Fibroblast of mammary gland (primary cell): ENCODE results near the gene PICK1.
A peak's percentile ranks its signal among the peaks of the same experiment; 100 is the strongest.
"Not testable (repeated sequence)": the region's sequence is repeated elsewhere in the genome, so short reads cannot be mapped to it uniquely, and the experiment has no call there.

Experiments
- DNase-seq: peaks from one replicate; pipeline ENCODE4 v3.0.0-alpha.2; 2010; ENCODE audit warnings: low read depth
- H3K4me3 ChIP-seq: 2 replicates; pipeline ENCODE4 v1.5.1; 2011; ENCODE audit warnings: low read depth, mild to moderate bottlenecking, low read length, moderate library complexity; ENCODE audit not compliant: control insufficient read depth
- TF ChIP-seq, protein P1 (sequence below): conservative IDR thresholded peaks from 2 replicates; pipeline ENCODE4 v1.5.1; 2011; ENCODE audit warnings: low read depth, low read length, inconsistent platforms; ENCODE audit not compliant: control insufficient read depth, insufficient read depth

PICK1 gene

DNA sequence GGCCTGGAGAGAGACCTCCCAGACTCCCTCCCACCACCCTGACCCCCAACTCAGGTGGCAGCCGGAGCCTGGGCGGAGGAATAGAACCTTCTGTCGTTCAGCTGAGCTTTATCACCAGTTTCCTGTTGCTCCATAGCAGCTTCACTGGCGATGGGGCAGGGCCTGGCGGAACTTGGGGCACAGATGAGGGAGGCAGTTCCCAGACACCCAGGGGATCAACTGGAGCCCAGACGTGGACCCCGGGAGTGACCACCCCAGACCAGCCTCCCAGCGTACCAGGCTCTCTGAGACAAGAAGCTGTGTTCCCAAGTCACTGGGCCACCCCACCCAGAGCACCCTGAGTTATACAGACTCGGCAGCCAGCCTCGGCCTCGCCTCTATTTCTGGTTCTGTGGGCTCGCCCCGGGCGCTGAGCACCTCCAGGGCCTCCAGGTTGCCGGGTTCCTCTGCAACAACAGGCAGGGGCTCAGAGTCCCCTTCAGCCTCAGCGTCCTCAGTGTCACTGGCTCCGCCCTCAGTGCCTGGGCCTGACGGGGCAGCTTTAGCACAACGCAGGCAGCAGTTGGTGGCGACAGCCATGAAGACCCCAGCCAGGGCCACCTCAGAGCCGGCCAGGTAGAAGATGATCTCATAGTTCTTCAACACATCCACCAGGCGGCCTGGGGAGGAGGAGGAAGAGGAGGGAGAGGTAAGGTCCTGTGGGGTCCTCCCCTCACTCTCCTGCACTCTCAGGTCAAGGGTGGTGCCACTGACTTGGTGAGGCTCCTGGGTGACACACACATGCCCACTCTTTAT is 21.0 kb downstream of the PICK1 start:
- TF ChIP-seq, protein P1, sequence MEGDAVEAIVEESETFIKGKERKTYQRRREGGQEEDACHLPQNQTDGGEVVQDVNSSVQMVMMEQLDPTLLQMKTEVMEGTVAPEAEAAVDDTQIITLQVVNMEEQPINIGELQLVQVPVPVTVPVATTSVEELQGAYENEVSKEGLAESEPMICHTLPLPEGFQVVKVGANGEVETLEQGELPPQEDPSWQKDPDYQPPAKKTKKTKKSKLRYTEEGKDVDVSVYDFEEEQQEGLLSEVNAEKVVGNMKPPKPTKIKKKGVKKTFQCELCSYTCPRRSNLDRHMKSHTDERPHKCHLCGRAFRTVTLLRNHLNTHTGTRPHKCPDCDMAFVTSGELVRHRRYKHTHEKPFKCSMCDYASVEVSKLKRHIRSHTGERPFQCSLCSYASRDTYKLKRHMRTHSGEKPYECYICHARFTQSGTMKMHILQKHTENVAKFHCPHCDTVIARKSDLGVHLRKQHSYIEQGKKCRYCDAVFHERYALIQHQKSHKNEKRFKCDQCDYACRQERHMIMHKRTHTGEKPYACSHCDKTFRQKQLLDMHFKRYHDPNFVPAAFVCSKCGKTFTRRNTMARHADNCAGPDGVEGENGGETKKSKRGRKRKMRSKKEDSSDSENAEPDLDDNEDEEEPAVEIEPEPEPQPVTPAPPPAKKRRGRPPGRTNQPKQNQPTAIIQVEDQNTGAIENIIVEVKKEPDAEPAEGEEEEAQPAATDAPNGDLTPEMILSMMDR: no peak
- H3K4me3 ChIP-seq: no peak overlapping the region
- DNase-seq: no peak

DNA sequence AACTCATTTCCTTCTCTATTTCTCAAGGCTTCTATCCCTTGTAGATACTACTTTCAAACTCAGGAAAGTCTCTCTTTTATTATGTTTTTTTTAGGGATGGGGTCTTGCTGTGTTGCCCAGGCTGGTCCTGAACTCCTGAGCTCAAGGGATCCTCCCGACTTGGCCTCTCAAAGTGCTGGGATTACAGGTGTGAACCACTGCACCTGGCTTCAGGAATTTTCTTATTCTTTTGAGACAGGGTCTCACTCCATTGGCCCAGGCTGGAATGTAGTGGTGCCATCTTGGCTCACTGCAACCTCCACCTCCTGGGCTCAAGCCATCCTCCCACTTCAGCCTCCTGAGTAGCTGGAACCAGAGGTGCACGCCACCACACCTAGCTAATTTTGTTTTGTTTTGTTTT is 22.0 kb downstream of the PICK1 start:
- H3K4me3 ChIP-seq, DNase-seq: not testable (repeated sequence)

DNA sequence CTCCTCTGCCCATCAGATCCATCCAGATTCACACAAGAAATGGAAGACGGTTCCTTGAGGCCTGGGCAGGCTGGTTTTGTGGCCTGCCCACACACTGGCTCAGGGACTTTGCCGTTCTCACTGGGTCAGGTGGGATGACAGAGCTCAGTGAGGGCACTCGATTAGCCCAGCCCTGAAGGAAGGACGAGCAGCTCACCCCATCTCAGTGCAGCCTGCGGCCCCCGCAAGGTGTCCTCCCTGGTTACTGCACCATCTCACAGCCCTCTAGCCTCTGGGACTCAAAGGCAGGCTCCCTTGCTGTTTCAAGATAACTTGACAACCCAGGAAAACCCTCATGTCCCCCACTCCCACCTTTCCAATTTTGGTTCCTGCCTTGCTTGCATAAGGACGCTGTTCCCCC is 22.6 kb downstream of the PICK1 start:
- no peak overlapping the region for H3K4me3 ChIP-seq
- DNase-seq: no peak
- TF ChIP-seq, protein P1: no peak

DNA sequence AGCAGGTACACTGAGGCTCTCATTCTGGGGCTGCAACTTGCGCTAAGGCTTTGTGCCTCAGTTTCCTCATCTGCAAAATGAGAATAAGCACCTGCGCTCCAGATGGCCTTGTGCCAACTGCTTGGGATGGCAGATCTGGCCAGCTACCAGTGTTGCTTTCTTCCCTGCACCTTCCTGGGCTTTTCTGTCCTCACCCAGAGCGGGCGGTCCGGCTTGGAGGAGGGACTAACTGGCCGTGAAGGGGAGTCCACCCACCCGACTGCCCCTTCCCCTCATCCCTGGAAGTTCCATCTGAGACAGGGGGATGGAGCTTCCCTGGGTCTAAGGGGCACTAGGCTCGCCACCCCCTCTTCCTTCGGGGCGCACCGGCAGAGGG is 23.3 kb downstream of the PICK1 start:
- no peak overlapping the region for H3K4me3 ChIP-seq
- no peak for DNase-seq

DNA sequence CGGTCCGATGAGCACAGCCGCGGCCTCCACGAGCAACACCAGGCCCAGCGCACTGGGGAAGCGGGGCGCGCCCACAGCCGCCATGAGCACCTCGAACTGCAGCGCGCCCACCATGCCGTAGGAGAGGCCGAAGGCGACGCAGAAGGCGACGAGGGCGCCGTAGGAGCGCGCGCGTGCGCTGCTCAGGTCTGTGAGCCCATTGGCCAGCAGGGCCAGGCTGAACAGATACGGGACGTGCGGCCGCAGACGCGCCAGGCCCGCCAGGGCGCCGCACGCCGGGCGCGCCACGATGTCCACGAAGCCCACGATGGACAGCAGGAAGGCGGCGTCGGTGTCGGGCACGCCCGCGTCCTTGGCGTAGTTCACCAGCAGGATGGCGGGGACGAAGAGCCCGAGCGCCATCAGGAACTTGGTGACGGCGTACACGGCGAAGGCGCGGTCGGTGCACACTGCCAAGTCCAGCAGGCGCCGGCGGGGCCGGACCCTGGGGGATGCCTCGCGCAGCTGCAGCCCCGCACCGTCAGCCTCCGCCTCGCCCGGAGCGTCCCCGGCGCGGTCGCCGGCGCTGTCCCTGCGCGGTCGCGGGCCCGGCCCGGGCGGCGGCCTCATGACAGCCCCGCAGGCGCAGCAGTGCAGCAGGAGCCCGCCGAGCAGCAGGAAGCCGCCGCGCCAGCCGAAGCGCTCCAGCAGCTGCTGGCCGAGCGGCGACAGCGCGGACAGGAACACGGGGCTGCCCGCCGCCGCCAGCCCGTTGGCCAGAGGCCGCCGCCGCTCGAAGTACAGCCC is 23.8 kb downstream of the PICK1 start:
- no peak overlapping the region for H3K4me3 ChIP-seq
- TF ChIP-seq, protein P1: no peak
- peak; percentile 18 for DNase-seq

More for the DNA sequence above, 23.3 kb downstream of the PICK1 start:
- TF ChIP-seq, protein P1: no peak

DNA sequence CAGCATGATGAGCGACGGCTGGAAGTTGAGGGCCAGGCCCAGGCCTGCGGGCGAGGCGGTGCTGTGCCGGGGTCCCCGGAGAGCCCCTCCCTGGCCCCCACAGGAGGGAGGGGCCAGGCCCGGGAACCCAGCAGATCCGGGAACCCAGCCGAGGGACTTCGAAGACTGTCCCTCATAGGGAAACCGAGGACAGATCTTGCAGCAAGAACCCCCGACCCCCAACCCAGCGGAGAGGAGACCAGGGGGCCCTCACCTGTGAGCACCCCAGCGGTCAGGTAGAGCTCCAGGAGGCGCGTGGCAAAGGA is 24.4 kb downstream of the PICK1 start:
- H3K4me3 ChIP-seq: no peak overlapping the region
- TF ChIP-seq, protein P1: no peak
- no peak for DNase-seq
